Activated CD4-positive, CD25-positive, alpha-beta regulatory T cell treated with anti-CD3 and anti-CD28 coated beads, Interleukin-2, amount 50 U/mL, for 24 hours (primary cell): ENCODE results near the gene CELSR3.
A peak's percentile ranks its signal among the peaks of the same experiment; 100 is the strongest.

Experiments used
- ATAC-seq, 2 donors: fragments of 150-1000 bp; cut with Tn5 transposase; one replicate each; pipeline ENCODE4 v1.10.0; 2021; ENCODE audit warnings: mild to moderate bottlenecking in 1 of 2, moderate library complexity in 1 of 2

Gene CELSR3

GRCh38 chr3:48686538-48687219, 24.0 kb upstream of the CELSR3 start:
- ATAC-seq: no peak

GRCh38 chr3:48685603-48686511, 23.2 kb upstream of the CELSR3 start, which contains the start of gene NCKIPSD:
TSS of gene NCKIPSD (minus strand) at chr3:48685915. CDS start at chr3:48685807, 108 bp downstream.
- ATAC-seq: peak; percentile 84 to 88

GRCh38 chr3:48685293-48685602, 22.6 kb upstream of the CELSR3 start:
- no peak for ATAC-seq

GRCh38 chr3:48684480-48685143, 21.9 kb upstream of the CELSR3 start:
- no peak for ATAC-seq

GRCh38 chr3:48684054-48684349, 21.3 kb upstream of the CELSR3 start:
- ATAC-seq: no peak

- ATAC-seq: no peak
Observed at GRCh38 chr3:48682786-48683185, 20.1 kb upstream of the CELSR3 start.

- ATAC-seq: no peak
Observed at GRCh38 chr3:48681974-48682610, 19.4 kb upstream of the CELSR3 start.

GRCh38 chr3:48681541-48681880, 18.8 kb upstream of the CELSR3 start:
- ATAC-seq: no peak

GRCh38 chr3:48680811-48681540, 18.3 kb upstream of the CELSR3 start:
- ATAC-seq: no peak

GRCh38 chr3:48679411-48680391, 17.0 kb upstream of the CELSR3 start:
- ATAC-seq: no peak

- ATAC-seq: no peak
Observed at GRCh38 chr3:48678566-48679380, 16.1 kb upstream of the CELSR3 start.

- ATAC-seq: no peak
Observed at GRCh38 chr3:48678056-48678455, 15.4 kb upstream of the CELSR3 start.

GRCh38 chr3:48674505-48674904, 11.8 kb upstream of the CELSR3 start:
- ATAC-seq: no peak

GRCh38 chr3:48672522-48672921, 9.8 kb upstream of the CELSR3 start:
- no peak for ATAC-seq

GRCh38 chr3:48664929-48665328, 2.2 kb upstream of the CELSR3 start:
- ATAC-seq: no peak

- ATAC-seq: no peak
Observed at GRCh38 chr3:48664313-48664644, 1.6 kb upstream of the CELSR3 start.

- ATAC-seq: peak; percentile 91 to 92
Observed at GRCh38 chr3:48663489-48664312, 1.0 kb upstream of the CELSR3 start.

GRCh38 chr3:48662145-48662752, 437 bp downstream of the CELSR3 start:
- ATAC-seq: no peak

GRCh38 chr3:48661501-48662144, 1.1 kb downstream of the CELSR3 start:
- no peak for ATAC-seq
